Trophoblast cell (in vitro differentiated cells and primary cell): ENCODE data around the gene HERC4.

Experiments
- DNase-seq, 2 donors: peaks; one replicate each; pipeline ENCODE4 v3.0.0-alpha.2; 2016
- H2AFZ ChIP-seq: 2 replicates; pipeline ENCODE4 v1.6.1; 2013; ENCODE audit warnings: low read length, moderate library complexity, mild to moderate bottlenecking; ENCODE audit not compliant: insufficient read depth, poor library complexity
- H2AK5ac ChIP-seq: 2 replicates; pipeline ENCODE4 v1.6.1; 2013; ENCODE audit warnings: mild to moderate bottlenecking, low read length
- H2BK120ac ChIP-seq: 2 replicates; pipeline ENCODE4 v1.6.1; 2013; ENCODE audit warnings: low read length, mild to moderate bottlenecking, moderate library complexity; ENCODE audit not compliant: insufficient read depth, poor library complexity
- H2BK12ac ChIP-seq: 2 replicates; pipeline ENCODE4 v1.6.1; 2013; ENCODE audit warnings: mild to moderate bottlenecking, low read length, moderate library complexity
- H2BK5ac ChIP-seq: 2 replicates; pipeline ENCODE4 v1.6.1; 2013; ENCODE audit warnings: low read length, low read depth, moderate library complexity, mild to moderate bottlenecking; ENCODE audit not compliant: poor library complexity
- H3K14ac ChIP-seq: 2 replicates; pipeline ENCODE4 v1.6.1; 2013; ENCODE audit warnings: mild to moderate bottlenecking, low read length
- H3K18ac ChIP-seq: 2 replicates; pipeline ENCODE4 v1.6.1; 2013; ENCODE audit warnings: mild to moderate bottlenecking, low read length
- H3K23ac ChIP-seq: 2 replicates; pipeline ENCODE4 v1.6.1; 2013; ENCODE audit warnings: low read length
- H3K27ac ChIP-seq: 2 replicates; pipeline ENCODE4 v1.5.1; 2013; ENCODE audit warnings: low read depth, mild to moderate bottlenecking, inconsistent platforms, low read length, moderate library complexity
- H3K27me3 ChIP-seq: 2 replicates; pipeline ENCODE4 v1.6.1; 2013; ENCODE audit warnings: inconsistent platforms, mild to moderate bottlenecking, low read length, moderate library complexity; ENCODE audit not compliant: insufficient read depth
- H3K36me3 ChIP-seq, 2 experiments: 1 replicate in 1 of 2; 2 replicates in 1 of 2; pipeline ENCODE4 v1.6.1; 2013; ENCODE audit warnings: low read length in 2 of 2, mild to moderate bottlenecking in 2 of 2, moderate library complexity in 1 of 2; ENCODE audit not compliant: insufficient read depth in 2 of 2, control insufficient read depth in 1 of 2
- H3K4ac ChIP-seq: 2 replicates; pipeline ENCODE4 v1.6.1; 2013; ENCODE audit warnings: low read depth, mild to moderate bottlenecking, low read length, moderate library complexity
- H3K4me1 ChIP-seq, 2 experiments: 1 replicate in 1 of 2; 2 replicates in 1 of 2; pipeline ENCODE4 v1.6.1; 2013; ENCODE audit warnings: low read length in 2 of 2, mild to moderate bottlenecking in 2 of 2, moderate library complexity in 1 of 2; ENCODE audit not compliant: insufficient read depth in 2 of 2, control insufficient read depth in 1 of 2
- H3K4me2 ChIP-seq: 2 replicates; pipeline ENCODE4 v1.6.1; 2013; ENCODE audit warnings: inconsistent platforms, mild to moderate bottlenecking, low read length, moderate library complexity
- H3K4me3 ChIP-seq: 2 replicates; pipeline ENCODE4 v1.5.1; 2013; ENCODE audit warnings: mild to moderate bottlenecking, low read depth, low read length, inconsistent platforms
- H3K79me1 ChIP-seq: one replicate; pipeline ENCODE4 v1.6.1; 2013; ENCODE audit warnings: low read length
- H3K79me2 ChIP-seq: 2 replicates; pipeline ENCODE4 v1.6.1; 2013; ENCODE audit warnings: low read length, mild to moderate bottlenecking; ENCODE audit not compliant: control insufficient read depth, insufficient read depth, poor library complexity
- H3K9ac ChIP-seq: 2 replicates; pipeline ENCODE4 v1.6.1; 2013; ENCODE audit warnings: mild to moderate bottlenecking, low read length
- H3K9me3 ChIP-seq: 2 replicates; pipeline ENCODE4 v1.6.1; 2013; ENCODE audit warnings: low read depth, mild to moderate bottlenecking, control low read depth, inconsistent platforms, low read length; ENCODE audit not compliant: insufficient read depth
- H4K12ac ChIP-seq: 2 replicates; pipeline ENCODE4 v1.6.1; 2013; ENCODE audit warnings: low read depth, mild to moderate bottlenecking, low read length, moderate library complexity
- H4K8ac ChIP-seq: 2 replicates; pipeline ENCODE4 v1.6.1; 2013; ENCODE audit warnings: low read depth, mild to moderate bottlenecking, low read length, moderate library complexity
- H4K91ac ChIP-seq: one replicate; pipeline ENCODE4 v1.6.1; 2013; ENCODE audit warnings: low read depth, mild to moderate bottlenecking, low read length, moderate library complexity
- WGBS: extraction: QIAGEN DNeasy Blood & Tissue Kit; methylation state at CpG from one replicate; pipeline ENCODE4 v1.1.7; 2013; ENCODE audit warnings: missing lambda C conversion rate; ENCODE audit not compliant: insufficient read length, insufficient coverage; ENCODE audit errors: extremely low coverage; 5-methylcytosine and 5-hydroxymethylcytosine counted together

The HERC4 gene

DNA sequence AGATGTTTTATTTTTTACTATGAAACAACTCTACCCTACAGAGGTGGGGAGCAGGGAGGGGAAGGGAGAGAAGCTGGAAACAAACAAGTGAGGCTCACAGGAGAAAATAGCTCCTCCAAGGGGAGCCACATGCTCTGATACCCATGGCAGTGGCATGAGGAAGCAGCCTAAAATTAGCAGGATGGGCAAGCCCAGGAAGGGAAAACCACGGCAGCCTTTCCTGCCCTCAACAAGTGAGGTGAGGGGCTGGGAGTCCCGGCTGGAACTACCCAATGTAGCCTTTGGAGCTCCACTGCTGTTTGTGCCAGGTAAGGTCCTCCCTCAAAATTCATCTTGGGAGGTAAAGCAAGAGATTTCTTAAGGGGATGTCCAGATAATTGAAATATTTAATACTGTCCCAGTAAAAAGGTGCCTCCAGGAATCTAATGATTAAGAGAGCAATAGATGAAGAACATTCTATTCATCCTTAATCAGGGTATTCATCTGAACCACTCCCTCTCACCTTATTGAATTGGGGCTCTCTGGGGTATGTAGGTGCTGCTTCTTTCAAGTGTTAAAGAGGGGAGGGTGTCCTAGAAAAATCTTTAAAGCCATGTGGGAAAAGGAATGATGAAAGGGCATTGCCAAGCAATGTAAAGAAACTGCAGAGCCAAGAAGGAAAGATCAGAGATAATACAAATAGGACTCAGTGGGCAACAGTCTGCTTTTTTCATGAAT lies 12.8 kb upstream of the HERC4 start:
- no peak for DNase-seq
- Histone ChIP-seq H3K9me3 (no peaks in the 10 kb centered on the region), H2AK5ac (peak overlapping the region; percentile 21), H3K36me3 (no peaks in the 10 kb centered on the region), H3K79me2 (no peaks in the 10 kb centered on the region), H4K12ac (no peak overlapping the region), H2BK12ac (peak overlapping the region; percentile 22), H2BK5ac (peak overlapping the region; percentile 56), H3K79me1 (no peaks in the 10 kb centered on the region), H4K8ac (no peak overlapping the region), H2AFZ (no peak overlapping the region), H3K27ac (no peak overlapping the region), H3K27me3 (no peaks in the 10 kb centered on the region), H3K18ac (no peak overlapping the region), H3K4me3 (no peak overlapping the region), H3K4me2 (no peak overlapping the region), H3K4me1 (no peaks in the 10 kb centered on the region), H2BK120ac (no peak overlapping the region), H3K9ac (no peak overlapping the region), H4K91ac (peak overlapping the region; percentile 47), H3K4ac (no peak overlapping the region), H3K23ac (no peak overlapping the region), H3K14ac (no peak overlapping the region)
- WGBS: no CpG with 5 or more reads among the region's 2 CpGs

DNA sequence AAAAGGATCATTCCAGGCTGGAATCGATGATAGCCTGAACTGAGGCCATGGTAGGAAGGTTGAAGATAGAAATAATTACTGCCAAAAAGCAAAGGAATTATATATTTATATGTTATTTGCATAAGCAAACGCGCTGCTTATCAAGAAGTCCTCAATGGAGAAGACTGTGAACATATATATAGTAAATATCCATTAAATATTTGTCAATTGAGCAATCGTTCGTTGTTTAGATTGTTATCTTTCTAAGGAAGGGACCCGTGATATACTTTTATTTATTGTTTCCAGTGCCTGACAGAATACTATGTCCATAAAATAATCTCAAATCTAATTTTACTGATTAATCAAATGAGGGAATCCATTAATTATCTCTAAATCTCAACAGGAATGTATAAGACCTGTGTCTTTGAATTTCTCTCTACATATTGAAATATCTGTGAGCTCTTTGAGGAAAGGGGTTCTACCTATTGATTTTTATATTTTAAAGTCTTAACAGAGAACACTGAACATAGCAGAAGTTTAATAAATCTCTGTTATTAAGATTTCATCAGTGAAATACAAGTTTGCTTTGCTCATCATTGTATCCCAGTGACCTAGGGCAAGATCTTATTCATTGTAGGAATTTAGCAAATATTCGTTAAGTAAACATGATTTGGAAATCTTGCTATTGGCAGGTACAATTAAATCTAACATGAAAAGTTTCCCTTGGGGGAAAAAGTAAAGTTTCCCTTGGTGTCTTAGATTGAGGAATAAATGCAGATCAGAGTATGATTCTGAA lies 12.0 kb upstream of the HERC4 start:
- Histone ChIP-seq H2AK5ac (no peak overlapping the region), H3K18ac (no peak overlapping the region), H4K91ac (no peak overlapping the region), H3K4me1 (no peaks in the 10 kb centered on the region), H3K79me1 (no peaks in the 10 kb centered on the region), H3K27ac (no peak overlapping the region), H3K36me3 (no peaks in the 10 kb centered on the region), H2AFZ (no peak overlapping the region), H3K27me3 (no peaks in the 10 kb centered on the region), H3K4me2 (no peak overlapping the region), H2BK5ac (no peak overlapping the region), H3K9me3 (no peaks in the 10 kb centered on the region), H4K12ac (no peak overlapping the region), H3K14ac (no peak overlapping the region), H3K9ac (no peak overlapping the region), H2BK120ac (no peak overlapping the region), H2BK12ac (no peak overlapping the region), H3K79me2 (no peaks in the 10 kb centered on the region), H4K8ac (no peak overlapping the region), H3K4ac (no peak overlapping the region), H3K4me3 (no peak overlapping the region), H3K23ac (no peak overlapping the region)
- WGBS: no CpG with 5 or more reads among the region's 7 CpGs
- peak in 1 of 2 donors; percentile 57 for DNase-seq

GRCh38 chr10:68086011-68086410 lies 10.9 kb upstream of the HERC4 start:
- whole genome bisulfite sequencing: no CpG with 5 or more reads among the region's 2 CpGs
- H3K9ac ChIP-seq: no peak overlapping the region
- DNase-seq: no peak

DNA sequence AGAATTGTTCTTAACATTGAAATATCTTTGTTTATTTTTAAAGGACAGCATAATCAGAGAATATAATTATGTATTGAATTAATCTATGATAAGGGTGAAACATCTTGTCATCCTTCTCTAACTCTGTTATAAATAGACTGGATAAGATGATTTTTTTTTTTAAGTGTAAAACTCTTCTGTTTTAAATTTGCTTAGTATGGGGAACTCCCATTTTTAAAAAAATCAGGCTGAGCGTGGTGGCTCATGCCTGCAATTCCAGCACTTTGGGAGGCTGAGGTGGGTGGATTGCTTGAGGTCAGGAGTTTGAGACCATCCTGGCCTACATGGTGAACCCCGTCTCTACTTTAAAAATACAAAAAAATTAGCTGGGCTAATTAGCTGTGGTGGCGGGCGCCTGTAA lies 9.4 kb upstream of the HERC4 start:
- H2AK5ac ChIP-seq: no peak overlapping the region
- DNase-seq: no peak
- H3K4me2 ChIP-seq: no peak overlapping the region
- no peak overlapping the region for H3K27ac ChIP-seq
- H2AFZ ChIP-seq: no peak overlapping the region
- H3K79me1 ChIP-seq: no peaks in the 10 kb centered on the region
- no peaks in the 10 kb centered on the region for H3K36me3 ChIP-seq
- no peak overlapping the region for H3K4me3 ChIP-seq
- no CpG with 5 or more reads among the region's 4 CpGs for WGBS
- no peak overlapping the region for H2BK5ac ChIP-seq
- H2BK120ac ChIP-seq: no peak overlapping the region
- H4K91ac ChIP-seq: no peak overlapping the region
- H3K4ac ChIP-seq: no peak overlapping the region
- H3K23ac ChIP-seq: no peak overlapping the region
- no peaks in the 10 kb centered on the region for H3K79me2 ChIP-seq
- no peak overlapping the region for H2BK12ac ChIP-seq
- H3K14ac ChIP-seq: no peak overlapping the region
- H4K12ac ChIP-seq: no peak overlapping the region
- no peaks in the 10 kb centered on the region for H3K27me3 ChIP-seq
- H3K4me1 ChIP-seq: no peaks in the 10 kb centered on the region
- H3K9ac ChIP-seq: no peak overlapping the region
- no peak overlapping the region for H4K8ac ChIP-seq
- no peak overlapping the region for H3K18ac ChIP-seq
- no peaks in the 10 kb centered on the region for H3K9me3 ChIP-seq

More at GRCh38 chr10:68086011-68086410, 10.9 kb upstream of the HERC4 start:
- H3K27me3 ChIP-seq: no peaks in the 10 kb centered on the region
- no peak overlapping the region for H3K23ac ChIP-seq
- H3K79me1 ChIP-seq: no peaks in the 10 kb centered on the region
- H3K4me3 ChIP-seq: no peak overlapping the region
- no peak overlapping the region for H3K27ac ChIP-seq
- no peaks in the 10 kb centered on the region for H3K79me2 ChIP-seq
- no peak overlapping the region for H2BK12ac ChIP-seq
- no peaks in the 10 kb centered on the region for H3K9me3 ChIP-seq
- no peak overlapping the region for H3K4ac ChIP-seq
- H2BK120ac ChIP-seq: no peak overlapping the region
- no peak overlapping the region for H3K18ac ChIP-seq
- no peak overlapping the region for H2AFZ ChIP-seq
- H3K14ac ChIP-seq: no peak overlapping the region
- no peak overlapping the region for H4K12ac ChIP-seq
- no peaks in the 10 kb centered on the region for H3K4me1 ChIP-seq
- no peak overlapping the region for H4K91ac ChIP-seq
- H2AK5ac ChIP-seq: no peak overlapping the region
- no peaks in the 10 kb centered on the region for H3K36me3 ChIP-seq
- H2BK5ac ChIP-seq: no peak overlapping the region
- H4K8ac ChIP-seq: no peak overlapping the region
- H3K4me2 ChIP-seq: no peak overlapping the region
